ENCODE results near the gene FGF12. TPM values are rescaled to one million over a fixed set of nuclear protein-coding genes. Genes with fewer than 3 reads are reported as not detected.
A peak's percentile ranks its signal among the peaks of the same experiment; 100 is the strongest.

The FGF12 gene
- total and polyA plus RNA-seq, 2 experiments from 2014 or later: 6.0 to 14.3 TPM

- no peak for TF ChIP-seq ZNF462 (CRISPR knock-in tag; IDR thresholded peaks at IDR 0.05)
- TF ChIP-seq STAT1 (IDR thresholded peaks at IDR 0.05; ENCODE audit: unreplicated experiment): no peak
- no peak for TF ChIP-seq CREB1 (CRISPR knock-in tag; IDR thresholded peaks at IDR 0.05; ENCODE audit: low read depth)
- no peak for TF ChIP-seq ZNF114 (CRISPR knock-in tag; IDR thresholded peaks at IDR 0.05)
- no peak for TF ChIP-seq ZNF331 (CRISPR knock-in tag; IDR thresholded peaks at IDR 0.05; ENCODE audit: low read depth)
- no peak for TF ChIP-seq EZH2 (IDR thresholded peaks at IDR 0.05; ENCODE audit: low read depth, unreplicated experiment)
Measured at GRCh38 chr3:192186498-192186897, 540.8 kb downstream of the FGF12 start (continued).

GRCh38 chr3:192186045-192186444, 541.3 kb downstream of the FGF12 start:
- Histone ChIP-seq H3K4me1 (ENCODE audit: insufficient read depth) (peaks cover 27% of the 10 kb centered on the region), H3K79me2 (replicated peaks; ENCODE audit: insufficient read depth) (no peaks in the 10 kb centered on the region), H3K27ac (ENCODE audit: low read depth) (no peak overlapping the region), H3K9me2 (ENCODE audit: insufficient read depth) (no peaks in the 10 kb centered on the region), H2AFZ (no peak overlapping the region), H4K20me1 (replicated peaks; ENCODE audit: insufficient read depth) (no peaks in the 10 kb centered on the region), H3K27me3 (ENCODE audit: insufficient read depth) (no peaks in the 10 kb centered on the region), H3K4me3 (no peak overlapping the region), H3K4me2 (peak overlapping the region; percentile 10), H3F3A (replicated peaks; ENCODE audit: low read depth) (no peaks in the 10 kb centered on the region), H3K36me3 (ENCODE audit: insufficient read depth) (no peaks in the 10 kb centered on the region)
- Mint-ChIP-seq H3K27ac (peak overlapping the region; percentile 62; the same call in 1 of the 2 replicates), H3K4me3 (no peak overlapping the region), H3K27me3 (ENCODE audit: insufficient read depth, low read depth, poor library complexity) (peaks cover 4% of the 10 kb centered on the region), H3K36me3 (ENCODE audit: low read depth) (no peaks in the 10 kb centered on the region), H3K4me1 (peaks cover 41% of the 10 kb centered on the region), H3K9me3 (no peaks in the 10 kb centered on the region)
- ATAC-seq (no peak), DNase-seq (ENCODE audit: low spot score) (peak; percentile 37)
- no peak for TF ChIP-seq ETS1 (IDR thresholded peaks at IDR 0.05)
- no peak for TF ChIP-seq ZNF114 (CRISPR knock-in tag; IDR thresholded peaks at IDR 0.05)
- no peak for TF ChIP-seq CTCF (conservative IDR thresholded peaks at IDR 0.05; ENCODE audit: low read depth in 2 of 2)
- TF ChIP-seq CREB1 (CRISPR knock-in tag; IDR thresholded peaks at IDR 0.05; ENCODE audit: low read depth): no peak
- TF ChIP-seq ZNF331 (CRISPR knock-in tag; IDR thresholded peaks at IDR 0.05; ENCODE audit: low read depth): no peak
- no peak for TF ChIP-seq STAT1 (IDR thresholded peaks at IDR 0.05; ENCODE audit: unreplicated experiment)
- no peak for TF ChIP-seq JUNB (IDR thresholded peaks at IDR 0.05; ENCODE audit: unreplicated experiment)
